H1 (cell line): ENCODE measurements around the gene OXER1. TPM values are rescaled to one million over a fixed set of nuclear protein-coding genes. Genes with fewer than 3 reads are reported as not detected.

Source experiments
- CHD7 ChIP-seq: fragments of 300-600 bp; sonication (generic); IDR thresholded peaks from 2 replicates; pipeline ENCODE4 v1.7.1; 2012; ENCODE audit warnings: low read length, moderate library complexity, mild to moderate bottlenecking, inconsistent platforms; ENCODE audit not compliant: insufficient replicate concordance
- NRF1 ChIP-seq: IDR thresholded peaks from 2 replicates; pipeline ENCODE4 v1.6.1; 2011; ENCODE audit warnings: mild to moderate bottlenecking, low read depth, low read length, improper control_type of control experiment
- polyA plus RNA-seq, 7 experiments: library from polyadenylated mRNA; depleted of rRNA in 3 of 7; stranded (reverse) in 5 of 7; unstranded in 2 of 7; fragments of >200 nt in 5 of 7; fragments of 200-250 nt in 2 of 7; gene quantifications; 1 replicate in 5 of 7; 2 replicates in 1 of 7; 4 replicates in 1 of 7; pipeline versions ENCODE4 v1.2.1 to v1.2.3, GENCODE V29; 2011 to 2013; ENCODE audit warnings: missing spikeins in 2 of 7, mixed read lengths in 2 of 7
- total RNA-seq: library from RNA; stranded (reverse); fragmentation: NEBNext Ultra II Directional; extraction: Animal tissue kit (Norgen Biotek cat#: 25700); gene quantifications from 2 replicates; pipeline ENCODE4 v1.2.1, GENCODE V29; 2021

The OXER1 gene
- total and polyA plus RNA-seq, 2 of the 8 experiments (the other 6 are each of a cell fraction or from before 2014, with no cell fraction given) = 1.2 to 2.9 TPM

GRCh38 chr2:42810121-42810970 is 46.4 kb upstream of the OXER1 start (continued):
- TF ChIP-seq CHD7 (no peak), NRF1 (peak; percentile 58; the same call in 1 of the 2 replicates)
